Measurements from ENCODE around the gene MYH9. TPM values are rescaled to one million over a fixed set of nuclear protein-coding genes. Genes with fewer than 3 reads are reported as not detected.

Gene MYH9
- total RNA-seq, 1 experiment from 2014 or later: 464 TPM

DNA sequence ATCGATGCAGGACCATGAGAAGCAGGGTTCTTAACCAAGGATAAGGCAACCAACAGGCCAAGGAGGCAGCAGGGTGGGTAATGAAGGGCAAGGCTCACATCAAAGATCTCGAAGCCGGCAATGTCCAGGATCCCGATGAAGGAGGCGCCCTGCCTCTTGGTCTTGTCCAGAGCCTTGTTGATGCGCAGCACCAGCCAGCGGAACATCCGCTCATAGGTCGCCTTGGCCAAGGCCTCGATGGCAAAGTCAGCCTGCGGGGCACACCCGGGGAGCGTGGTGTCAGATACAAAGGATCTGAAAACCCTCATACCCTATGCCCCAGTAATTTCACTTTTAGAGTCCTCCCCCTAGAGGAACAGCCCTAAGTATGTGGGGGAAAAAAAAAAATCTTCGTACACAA is 71.3 kb downstream of the MYH9 start:
- no peak for DNase-seq (ENCODE audit: low read depth)

DNA sequence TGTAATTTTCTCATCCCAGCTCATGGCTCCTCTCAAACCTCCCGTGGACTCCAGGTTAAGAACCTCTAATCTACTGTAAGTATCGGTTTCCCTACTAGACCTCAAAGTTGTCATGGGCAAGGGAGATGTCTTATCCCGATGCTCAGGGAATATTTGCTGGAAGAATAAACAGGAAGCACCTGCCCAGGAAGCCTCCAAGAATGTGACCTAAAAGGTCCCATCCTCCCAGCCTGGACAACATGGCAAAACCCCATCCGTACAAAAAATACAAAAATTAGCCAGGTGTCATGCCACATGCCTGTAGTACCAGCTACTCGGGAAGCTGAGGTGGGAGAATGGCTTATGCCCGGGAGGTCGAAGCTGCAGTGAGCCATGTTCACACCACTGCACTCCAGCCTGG is 72.4 kb downstream of the MYH9 start:
- DNase-seq (ENCODE audit: low read depth): no peak

DNA sequence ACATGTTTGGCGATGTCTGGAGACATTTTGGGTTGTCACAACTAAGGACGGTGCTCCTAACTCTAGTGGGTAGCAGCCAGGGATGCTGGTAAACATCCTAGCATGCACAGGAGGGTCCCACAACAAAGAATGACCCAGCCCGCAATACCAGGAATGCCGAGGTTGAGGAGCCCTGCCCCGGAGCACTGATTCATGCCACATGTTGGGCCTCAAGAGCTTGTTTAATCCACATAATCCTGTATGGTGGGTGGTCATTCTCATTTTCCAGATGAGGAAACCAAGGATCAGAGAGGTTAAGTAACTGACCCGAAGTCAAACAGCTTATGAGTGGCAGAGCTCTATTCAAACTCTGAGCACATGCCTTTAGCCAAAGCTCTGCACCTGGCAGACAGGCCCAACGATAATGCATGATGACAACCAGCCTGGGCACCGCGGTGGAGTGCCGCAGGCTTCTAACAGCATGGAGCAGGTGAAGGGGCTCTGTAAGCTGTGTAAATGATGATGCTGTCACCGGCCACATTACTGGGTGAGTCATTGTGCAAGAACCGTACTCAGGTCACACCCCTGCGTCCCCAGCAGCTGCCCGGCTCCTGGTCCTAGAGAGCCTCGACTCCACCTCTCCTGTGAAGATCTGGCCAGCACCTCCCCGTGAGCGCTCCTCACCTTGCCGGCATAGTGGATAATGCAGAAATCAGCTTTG is 76.2 kb downstream of the MYH9 start:
- no peak for DNase-seq (ENCODE audit: low read depth)

DNA sequence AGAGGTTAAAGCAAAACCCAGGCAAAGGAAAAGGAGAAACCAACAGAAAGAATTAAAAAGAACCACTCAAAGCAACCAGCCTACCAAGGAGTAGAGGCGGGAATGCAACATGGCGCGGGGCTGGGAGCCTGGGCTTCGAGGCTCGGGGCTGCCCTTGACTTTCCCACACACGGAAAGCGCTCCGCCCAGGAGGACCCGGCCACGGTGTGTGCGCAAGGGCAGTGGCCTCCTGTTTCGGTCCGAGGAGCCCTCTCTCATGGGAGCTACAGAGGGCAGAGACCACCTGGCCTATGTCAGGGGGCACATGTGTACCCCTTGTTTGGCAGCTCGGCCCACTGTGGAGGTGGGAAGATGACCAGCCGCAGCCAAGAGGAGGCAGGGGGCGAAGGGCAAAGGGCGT is 78.9 kb downstream of the MYH9 start:
- DNase-seq (ENCODE audit: low read depth): no peak

DNA sequence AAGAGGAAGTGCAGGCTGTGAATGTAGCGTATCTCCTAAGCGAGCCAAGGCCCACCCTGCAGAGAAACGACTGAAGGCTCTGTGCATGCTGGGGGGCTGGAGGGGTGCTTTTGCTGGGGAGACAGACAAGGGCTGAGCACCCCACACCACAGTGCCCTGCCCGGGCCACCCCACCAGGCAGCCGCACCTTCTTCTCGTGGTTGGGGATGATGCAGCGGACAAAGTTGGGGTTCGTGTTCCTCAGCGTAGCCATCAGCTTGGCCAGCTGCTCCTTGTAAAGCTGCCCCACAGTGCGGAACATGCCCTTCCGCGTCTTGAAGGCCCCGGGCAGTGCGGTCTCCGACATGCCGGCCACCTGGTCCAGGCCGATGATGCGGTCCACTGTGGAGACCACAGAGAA is 81.5 kb downstream of the MYH9 start:
- no peak for DNase-seq (ENCODE audit: low read depth)

DNA sequence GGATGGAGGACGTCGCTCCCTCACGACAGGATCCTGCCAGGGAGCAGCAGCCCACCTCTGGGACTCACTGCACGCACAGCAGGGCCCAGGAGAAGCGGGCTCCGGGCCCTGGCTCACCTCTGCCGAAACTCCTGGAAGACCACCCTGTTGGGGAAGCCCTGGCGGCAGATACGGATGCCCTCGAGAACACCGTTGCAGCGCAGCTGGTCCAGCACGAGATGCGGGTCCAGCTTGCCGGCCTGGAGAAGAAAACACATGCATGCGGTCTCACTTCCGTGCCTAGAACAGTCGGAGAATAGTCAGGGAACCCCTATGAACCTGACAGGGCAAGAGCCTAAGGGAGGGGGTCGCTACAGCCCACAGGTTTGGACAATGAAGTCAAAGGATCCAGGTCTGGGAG is 82.0 kb downstream of the MYH9 start:
- DNase-seq (ENCODE audit: low read depth): no peak

DNA sequence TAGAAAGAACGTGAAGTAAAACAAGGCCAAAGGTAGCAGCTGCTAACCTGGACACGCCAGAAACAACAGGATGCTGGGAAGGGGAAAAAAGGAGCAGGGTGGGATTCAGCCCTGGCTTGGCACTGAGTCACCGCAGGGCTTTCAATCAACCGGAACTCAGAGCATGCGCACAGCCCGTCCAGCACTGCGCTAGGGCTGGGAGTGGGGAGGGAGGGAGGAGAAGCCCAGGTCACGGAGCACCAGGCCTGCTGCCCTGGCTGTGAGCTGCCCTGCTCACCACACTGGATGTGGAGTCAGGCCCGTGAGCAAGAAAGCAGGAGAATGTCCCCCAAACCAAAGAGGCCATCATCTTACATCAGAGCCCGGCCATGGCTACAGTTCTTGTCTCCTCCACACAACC is 83.3 kb downstream of the MYH9 start:
- DNase-seq (ENCODE audit: low read depth): no peak

DNA sequence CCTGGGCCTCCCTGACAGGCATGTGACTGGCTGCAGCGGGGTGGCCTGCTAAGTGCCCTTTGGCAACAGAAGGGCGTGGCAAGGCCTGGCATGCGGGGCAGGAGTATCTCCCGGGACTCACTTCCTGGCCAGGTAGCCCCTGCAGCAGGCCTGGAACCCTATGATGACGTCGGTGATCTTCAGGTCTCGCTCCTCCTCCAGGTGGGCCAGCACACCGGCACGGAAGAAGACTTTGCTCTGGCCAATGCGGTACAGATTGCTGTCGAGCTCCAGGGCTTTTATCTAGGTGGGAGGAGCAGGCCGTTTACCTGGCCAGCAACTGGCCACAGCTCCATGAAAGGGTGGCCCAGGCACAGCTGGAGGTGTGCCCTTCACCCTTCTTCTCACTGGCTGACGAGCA is 83.9 kb downstream of the MYH9 start:
- no peak for DNase-seq (ENCODE audit: low read depth)

DNA sequence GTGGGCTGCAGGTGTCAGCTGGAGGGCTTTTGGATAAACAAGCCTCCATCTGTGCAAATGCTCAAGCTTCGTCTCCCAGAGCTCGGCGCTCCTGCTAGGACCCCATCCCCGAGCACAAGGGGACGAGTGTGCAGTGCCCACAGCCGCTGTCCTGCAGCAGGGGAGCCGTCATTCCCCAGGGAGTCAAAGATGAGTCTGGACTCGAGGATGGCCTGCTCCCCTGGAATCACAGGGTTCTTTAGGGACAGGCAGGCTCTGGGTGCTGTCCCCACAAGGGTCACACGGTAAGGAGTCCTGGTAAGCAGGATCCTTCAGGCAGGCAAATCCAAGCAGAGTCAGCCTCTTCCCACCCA is 84.7 kb downstream of the MYH9 start:
- DNase-seq (ENCODE audit: low read depth): no peak

DNA sequence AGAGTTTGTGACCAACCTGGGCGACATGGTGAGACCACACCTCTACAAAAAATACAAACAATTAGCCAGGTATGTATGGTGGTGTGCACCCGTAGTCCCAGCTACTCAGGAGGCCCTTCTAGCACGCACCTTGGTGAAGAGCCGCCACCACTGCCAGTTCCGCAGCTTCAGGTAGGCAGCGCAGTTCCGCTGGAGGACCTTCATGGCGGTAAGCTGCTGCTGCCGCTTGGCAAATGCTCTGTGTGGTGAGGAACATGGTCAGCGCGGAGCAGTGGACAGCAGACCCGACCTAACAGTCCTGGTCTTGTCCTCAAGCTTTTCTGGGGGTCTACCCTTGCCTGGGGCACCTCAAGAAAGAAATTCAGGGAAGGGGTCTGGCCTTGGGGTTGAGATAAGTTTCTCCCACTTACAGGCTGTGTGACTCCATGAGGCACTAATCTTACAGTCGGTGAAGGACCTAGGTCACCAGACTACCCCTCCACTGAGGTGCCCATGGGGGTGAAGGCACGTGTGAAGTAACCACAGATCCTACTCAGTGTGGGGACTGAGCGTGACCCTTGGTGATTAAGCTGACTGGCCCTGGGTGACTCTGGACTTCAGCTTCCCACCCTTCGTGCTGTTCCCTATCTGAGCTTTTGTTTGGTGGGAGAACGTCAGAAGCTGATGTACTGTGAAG is 85.2 kb downstream of the MYH9 start:
- no peak for DNase-seq (ENCODE audit: low read depth)

DNA sequence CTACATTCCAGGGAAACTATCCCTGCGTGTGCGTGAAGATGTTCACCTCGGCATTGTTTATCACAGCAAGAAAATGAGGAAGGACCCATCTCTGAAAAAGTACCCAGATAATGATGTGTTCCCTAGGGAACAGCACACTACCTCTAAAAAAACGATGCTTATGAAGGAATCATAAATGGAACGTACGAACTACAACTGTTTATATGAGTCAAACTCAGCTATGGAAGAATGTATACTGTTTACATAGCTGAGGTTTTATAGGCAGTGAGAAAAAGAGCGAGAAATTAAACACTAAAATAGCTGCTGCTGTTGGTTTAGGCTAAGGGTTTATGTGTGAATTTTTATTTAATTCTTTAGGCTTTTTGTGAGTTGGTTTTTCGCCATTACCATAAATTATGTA is 85.9 kb downstream of the MYH9 start:
- no peak for DNase-seq (ENCODE audit: low read depth)

DNA sequence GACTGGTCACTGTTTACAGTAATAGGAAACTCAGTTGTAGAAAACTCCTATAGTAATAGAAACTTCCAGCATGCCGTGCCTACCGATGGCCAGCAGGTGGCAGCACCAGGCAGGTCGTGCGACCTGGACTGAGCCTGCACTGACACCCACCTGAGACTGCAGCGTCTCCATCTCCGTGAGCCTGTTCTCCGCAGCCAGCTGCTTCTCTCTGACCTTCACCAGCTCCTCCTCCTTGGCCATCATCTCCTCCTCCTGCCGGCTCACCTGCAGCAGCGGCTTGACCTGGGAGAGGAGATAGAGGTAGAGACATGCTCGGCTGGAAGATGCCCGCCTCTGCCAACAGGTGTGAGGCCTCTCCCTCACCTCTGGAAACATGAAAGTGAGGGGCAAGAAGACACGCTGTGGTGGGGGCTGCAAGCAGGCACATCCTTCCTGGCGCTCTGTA is 86.4 kb downstream of the MYH9 start:
- peak; percentile 76 for DNase-seq (ENCODE audit: low read depth)

DNA sequence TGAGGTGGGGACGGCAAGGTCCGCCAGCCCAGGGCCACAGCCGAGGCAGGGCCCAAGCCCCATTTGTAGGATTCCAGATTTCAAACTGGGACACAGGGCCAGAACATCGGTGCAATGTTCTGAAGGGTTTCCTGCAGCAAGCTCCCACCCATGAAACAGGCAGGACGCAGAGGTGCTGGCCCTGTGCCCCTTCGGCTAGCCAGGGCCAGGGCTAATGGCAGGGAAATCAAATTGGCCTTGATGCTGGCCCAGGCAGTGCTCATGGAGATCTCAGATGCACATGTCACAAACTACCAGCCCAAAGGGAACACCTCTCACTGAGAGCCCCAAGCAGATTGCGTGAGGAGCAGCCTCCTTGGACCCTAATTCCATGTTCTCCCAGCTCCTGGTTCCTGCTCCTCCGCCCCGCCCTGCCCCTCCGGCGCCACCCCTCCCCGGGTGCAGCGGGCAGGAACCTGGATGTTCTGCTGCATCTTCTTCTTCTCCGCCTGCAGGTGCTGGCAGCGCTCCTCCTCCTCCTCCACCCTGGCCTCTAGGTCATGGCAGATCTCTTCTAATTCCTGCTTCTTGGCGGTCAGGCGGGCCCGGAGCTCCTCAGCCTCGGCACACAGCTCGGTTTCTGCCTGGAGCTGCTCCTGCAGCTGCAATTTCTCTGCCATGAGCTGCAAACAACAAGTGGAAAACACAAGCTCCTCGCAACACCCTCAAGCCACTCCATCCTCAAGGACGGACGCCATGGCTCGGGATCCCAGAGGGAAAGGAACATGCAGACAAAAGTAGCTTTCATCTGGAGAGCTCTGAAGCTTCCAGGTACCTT is 87.2 kb downstream of the MYH9 start:
- no peak for DNase-seq (ENCODE audit: low read depth)

DNA sequence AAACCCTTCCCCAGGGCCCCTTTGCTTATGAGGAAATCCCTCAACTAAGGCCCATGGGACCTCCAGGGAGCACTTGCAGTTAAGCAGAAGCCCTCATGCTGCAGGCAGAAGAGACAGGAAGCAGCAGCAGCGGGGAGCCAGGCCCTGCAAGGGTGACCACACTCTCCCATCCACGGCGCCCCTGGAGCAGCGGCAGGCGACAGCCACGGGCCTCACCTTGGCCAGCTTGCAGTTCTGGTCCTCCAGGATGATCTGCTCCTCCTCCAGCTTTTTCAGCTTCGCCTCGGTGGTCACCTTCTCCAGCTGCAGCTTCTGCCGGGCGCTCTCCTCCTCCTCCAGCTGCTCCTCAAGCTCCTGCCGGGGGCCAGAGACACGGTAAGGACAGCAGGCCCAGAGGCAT is 87.9 kb downstream of the MYH9 start:
- no peak for DNase-seq (ENCODE audit: low read depth)

DNA sequence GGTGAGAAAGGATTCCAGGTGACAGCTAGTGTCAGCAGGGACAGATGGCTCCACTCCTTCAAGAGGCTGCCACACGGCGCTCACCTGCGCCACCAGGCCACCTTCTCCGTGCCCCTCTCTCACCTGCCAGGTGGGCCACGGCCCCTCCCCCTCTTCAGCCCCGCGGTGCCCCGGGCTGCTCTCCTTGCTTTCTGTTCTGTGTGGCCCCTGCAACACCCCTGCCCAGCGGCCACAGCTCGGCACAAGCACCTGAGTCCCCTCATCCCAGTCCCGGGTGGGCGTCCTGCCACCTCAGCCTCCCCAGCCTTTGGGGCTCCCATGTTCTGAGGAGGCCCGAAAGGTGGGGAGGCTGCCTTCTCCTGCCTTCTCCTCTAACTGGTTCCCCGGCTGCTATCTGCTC is 88.5 kb downstream of the MYH9 start:
- no peak for DNase-seq (ENCODE audit: low read depth)

DNA sequence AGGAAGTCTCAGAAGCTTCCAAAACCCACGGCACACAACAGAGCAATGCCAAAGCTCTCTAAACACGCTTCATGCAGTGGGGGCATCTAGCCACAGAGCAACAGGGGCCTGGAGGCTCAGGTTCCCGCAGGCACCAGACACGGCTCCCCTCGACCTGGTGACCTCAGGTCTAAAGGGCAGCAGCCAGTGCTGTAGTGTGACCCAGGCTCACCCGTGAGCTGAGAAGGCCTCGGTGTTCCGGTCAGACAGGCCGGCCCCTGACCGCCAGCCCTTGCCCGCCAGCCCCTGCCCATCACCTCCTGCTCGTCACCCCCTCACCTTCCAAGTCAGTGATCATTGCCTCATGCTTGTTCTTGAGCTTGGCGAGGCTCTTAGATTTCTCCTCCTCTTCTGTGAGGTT is 89.2 kb downstream of the MYH9 start:
- no peak for DNase-seq (ENCODE audit: low read depth)

DNA sequence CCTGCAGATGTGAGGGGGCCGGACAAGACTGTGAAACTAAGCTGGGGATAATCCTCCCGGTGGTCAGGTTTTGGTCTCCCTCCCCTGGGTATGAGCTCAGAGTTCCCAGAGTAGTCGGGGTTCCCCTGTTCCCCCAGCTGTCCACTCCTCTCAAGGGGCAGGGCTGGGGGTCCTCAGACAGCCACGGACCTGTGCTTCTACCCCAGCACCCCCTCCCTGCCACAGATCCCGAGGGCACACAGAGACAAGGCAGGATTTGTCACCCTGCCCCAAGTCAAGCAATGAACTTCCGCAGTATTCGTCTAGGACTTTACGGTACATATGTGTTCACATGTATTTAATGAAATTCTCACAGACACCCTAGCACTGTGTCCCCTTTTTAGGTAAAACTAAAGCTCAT is 89.6 kb downstream of the MYH9 start:
- DNase-seq (ENCODE audit: low read depth): no peak

DNA sequence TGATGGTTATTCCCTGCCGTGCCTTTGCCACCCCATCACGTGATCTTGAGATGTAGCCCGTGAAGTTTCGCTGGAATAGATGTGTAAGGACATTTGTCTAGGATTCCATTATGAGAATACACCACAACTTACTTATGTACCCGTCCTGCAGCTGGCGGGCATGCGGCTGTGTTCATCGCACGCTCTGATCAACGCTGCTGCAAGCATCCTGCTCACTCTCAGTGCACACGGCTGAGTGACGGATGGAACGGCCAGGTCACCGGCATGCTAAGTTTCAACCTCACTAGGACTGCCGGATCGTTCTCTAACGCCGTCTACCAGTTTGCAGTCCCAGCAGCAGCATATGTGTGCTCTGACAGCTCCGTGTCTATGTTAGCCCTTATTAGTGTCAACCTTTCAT is 90.2 kb downstream of the MYH9 start:
- no peak for DNase-seq (ENCODE audit: low read depth)

DNA sequence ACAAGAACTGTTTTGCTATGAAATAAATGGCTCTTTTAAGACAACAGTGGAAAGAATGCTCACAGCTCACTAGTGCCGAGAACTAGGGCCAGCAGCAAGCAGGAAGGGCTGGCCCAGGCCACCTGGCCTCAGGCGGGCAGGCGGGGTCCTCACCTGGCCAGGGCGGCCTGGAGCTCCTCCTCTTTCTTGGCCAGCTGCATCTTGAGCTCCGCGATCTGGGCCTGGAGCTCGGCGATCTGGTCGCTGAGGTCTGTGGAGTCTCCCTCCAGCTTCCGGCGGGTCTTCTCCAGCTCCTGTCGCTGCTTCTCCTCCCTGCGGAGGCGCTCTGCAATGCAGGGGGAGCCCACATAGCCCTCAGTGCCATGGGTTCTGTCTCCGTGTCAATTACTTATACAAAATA is 91.1 kb downstream of the MYH9 start:
- no peak for DNase-seq (ENCODE audit: low read depth)

DNA sequence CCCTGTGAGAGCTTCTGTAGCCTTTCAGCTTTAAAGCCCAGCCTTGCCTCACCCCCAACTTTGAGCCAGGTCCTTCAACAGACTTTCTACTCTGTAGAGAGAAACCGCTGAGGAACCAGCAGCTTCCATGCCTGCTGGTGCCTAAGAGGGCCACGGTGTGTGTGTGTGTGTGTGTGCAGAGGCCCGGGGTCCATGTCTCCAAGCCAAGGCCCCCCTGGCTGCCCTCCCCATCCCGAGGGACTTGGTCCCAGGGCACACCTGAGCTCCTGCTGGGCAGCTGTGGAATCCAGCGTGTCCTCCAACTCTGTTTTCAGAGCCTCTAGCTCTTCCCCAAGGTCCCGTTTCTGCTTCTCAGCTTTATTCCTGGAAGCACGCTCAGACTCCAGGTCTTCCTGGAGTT is 92.5 kb downstream of the MYH9 start:
- no peak for DNase-seq (ENCODE audit: low read depth)

DNA sequence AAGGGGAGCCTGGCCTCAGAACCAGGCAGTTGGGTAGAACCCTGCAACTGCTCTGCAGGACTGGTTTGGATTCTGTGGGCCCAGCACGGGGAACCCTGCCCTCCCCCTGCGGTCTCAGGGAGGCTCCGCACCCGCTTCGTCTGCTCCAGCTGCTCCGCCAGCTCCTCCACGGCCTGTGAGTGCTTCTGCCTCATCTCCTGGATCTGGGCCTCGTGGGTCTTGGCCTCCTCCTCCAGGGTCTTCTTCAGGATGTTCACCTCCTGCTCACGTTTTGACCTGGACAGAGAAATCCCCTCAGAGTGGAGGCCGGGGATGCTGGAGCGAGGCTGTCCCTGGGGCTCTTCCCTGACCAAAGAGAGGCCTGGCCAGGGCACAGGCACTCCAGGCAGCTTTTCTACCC is 93.0 kb downstream of the MYH9 start:
- no peak for DNase-seq (ENCODE audit: low read depth)

DNA sequence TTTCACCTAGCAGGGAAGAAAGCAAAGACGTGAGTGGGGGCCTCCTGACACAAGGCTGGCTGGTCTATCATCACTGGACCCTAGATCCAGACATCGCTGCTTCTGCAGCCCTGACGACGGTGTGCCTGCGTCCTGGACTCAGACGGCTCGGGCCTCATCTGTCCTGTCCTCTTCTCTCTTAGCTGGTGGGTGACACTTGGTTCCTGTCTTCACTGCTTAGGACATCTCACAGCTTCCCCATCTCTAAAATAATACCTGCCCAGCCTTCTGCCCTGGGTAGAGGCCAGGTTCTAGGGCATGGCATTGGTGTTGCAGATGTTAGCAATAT is 93.5 kb downstream of the MYH9 start:
- no peak for DNase-seq (ENCODE audit: low read depth)

DNA sequence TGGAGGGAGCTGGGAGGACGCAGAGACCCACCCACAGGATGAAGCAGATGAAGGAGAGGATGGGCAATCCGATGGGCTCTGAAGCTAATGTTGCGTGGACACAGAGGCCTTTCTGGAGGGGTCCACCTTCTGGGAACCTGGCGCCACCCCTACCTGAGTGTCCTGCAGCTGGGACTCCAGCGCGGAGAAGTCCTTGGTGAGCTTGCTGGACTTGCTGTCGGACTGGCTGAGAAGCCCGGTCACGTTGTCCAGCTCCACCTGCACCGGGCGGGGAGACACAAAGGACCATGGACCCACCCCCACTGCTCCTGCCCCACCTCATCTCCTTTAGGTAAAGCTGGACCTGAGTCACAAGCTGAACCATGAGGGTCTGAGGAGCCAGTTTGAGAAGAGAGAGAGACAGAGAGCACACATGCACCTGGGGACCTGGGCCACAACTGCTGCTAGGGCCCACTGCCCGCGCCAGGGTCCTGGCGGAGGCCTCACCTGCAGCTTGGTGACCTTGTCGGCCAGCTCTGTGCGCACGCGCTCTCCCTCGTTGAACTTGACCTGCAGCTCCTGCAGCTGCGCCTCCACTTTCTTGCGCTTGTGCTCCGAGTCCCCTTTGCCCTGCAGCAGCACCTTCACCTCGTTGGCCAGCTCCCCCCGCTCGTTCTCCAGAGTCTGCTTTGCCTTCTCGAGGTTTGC is 94.0 kb downstream of the MYH9 start:
- no peak for DNase-seq (ENCODE audit: low read depth)

Measured in Daoy (cell line).